Measurements from ENCODE around the gene ZNF304.
"Not testable (repeated sequence)": the region's sequence is repeated elsewhere in the genome, so short reads cannot be mapped to it uniquely, and the experiment has no call there.

Gene ZNF304

DNA sequence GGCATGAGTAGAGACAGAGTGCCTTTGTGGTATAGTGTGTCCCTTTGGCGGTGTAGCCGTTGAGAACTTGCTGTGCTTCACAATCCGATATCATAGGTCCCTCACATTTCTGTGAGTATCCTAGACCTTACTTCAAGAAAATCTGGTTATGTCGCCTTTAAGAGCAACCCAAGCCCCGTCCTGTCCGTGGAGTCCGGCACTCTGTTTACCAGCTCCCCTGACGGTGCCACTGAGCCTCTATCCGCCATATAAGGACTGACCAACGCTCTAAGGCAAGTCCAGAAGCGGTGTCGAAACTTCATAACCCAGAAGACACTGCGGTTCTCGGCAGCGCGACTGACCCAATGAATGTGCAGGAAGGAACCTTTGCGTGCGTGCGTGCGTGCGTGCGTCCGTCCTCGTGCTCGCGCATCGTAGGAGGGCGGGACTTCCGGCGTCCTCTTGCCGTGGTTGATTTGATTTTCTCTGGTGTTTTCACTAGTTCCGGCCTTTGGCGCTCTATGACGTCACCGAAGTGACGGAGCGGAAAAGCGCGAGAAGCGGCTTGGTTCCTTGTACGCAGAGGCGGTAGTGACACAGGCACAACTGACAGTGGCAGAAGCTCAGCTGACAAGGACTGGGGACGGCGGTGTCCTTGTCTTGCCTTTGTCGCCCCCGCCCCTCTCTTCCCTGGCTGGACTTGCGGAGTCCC is 12.1 kb downstream of the ZNF304 start, which contains the start of the genes TRAPPC2B and ZNF547:
Gene TRAPPC2B, plus strand, starts transcription at position 555 of the 691 bp plus-strand sequence. CDS start 1,283 bp downstream, outside the sequence.
Gene ZNF547, plus strand, starts transcription at position 555 of the 691 bp plus-strand sequence. CDS start 5,005 bp downstream, outside the sequence.
- DNase-seq, result peak; percentile 98

DNA sequence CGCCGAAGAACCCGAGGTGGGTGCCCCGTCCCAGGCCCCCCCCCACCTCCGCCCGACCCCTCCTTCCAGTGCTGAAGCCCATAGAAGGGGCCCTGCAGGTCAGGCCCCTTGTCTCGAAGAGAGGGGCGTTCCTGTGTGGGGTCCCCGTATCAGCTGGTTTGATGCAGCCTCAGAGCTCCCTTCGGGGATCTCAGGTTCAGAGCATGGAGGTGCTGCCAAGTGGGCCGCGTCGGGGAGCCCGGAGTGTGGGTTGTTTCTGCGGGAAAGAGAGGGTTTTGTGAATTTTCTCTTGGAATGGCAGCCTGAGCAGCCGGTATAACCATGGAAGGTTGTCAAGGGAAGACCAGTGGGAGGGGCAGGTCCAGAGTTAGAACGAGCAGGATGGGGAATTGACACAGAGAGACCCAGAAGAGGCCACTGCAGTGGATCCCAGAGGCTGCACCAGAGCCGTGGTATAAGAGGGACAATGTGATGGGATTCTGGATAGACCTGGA is 12.7 kb downstream of the ZNF304 start:
- DNase-seq, result no peak

DNA sequence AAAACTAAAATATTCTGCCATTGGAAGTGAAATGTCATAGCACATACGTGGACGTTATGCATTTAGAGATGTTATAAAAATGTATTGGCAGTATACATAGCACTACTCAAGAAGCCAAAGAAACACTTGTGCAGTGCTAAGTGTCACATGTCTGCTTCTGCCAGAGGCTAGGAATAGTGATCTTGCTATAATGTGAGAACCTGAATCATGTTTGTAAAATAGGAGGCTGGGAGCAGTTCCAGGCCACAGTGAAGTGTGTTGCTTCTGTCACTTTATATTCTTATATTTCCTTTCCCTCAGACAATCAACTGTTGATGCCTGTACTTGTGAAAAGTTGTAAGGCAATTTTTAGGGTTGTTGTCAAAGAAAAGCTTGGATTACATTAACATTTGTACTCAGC is 15.7 kb downstream of the ZNF304 start:
- DNase-seq, result no peak

DNA sequence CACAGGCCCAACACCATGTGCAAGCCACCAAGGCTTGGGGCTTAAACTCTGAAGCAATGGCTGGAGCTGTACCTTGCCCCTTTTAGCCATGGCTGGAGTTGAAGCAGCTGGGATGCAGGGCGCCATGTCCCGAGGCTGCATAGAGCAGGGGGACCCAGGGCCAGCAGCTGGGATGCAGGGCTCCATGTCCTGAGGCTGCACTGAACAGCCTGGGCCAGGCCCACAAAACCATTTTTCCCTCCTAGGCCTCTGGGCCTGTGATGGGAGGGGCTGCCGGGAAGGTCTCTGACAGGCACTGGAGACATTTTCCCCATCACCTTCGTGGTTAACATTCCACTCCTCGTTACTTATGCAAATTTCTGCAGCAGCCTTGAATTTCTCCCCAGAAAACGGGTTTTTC is 23.1 kb downstream of the ZNF304 start:
- DNase-seq, result no peak

DNA sequence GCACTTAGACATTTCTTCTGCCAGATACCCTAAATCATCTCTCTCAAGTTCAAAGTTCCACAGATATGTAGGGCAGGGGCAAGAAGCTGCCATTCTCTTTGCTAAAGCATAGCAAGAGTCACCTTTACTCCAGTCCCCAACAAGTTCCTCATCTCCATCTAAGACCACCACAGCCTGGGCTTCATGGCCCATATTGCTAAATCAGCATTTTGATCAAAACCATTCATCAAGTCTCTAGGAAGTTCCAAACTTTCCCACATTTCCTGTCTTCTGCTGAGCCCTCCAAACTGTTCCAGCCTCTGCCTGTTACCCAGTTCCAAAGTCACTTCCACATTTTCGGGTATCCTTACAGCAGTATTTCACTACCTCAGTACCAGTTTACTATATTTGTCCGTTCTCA is 23.6 kb downstream of the ZNF304 start:
- DNase-seq, result not testable (repeated sequence)

DNA sequence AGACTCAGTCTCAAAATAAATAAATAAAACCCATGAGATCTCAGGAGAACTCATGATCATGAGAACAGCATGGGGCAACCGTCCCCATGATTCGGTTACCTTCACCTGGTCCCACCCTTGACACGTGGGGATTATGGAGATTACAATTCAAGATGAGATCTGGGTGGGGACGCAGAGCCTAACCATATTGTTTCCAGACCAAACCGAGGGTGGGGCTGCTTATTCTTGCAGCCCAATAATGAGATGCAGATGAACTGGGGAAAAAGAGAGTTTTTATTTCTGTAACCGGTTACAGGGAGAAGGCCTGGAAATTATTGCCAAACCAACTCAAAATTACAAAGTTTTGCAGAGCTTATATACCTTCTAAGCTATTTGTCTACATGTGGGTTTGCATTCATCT is 25.1 kb downstream of the ZNF304 start:
- DNase-seq, result no peak

DNA sequence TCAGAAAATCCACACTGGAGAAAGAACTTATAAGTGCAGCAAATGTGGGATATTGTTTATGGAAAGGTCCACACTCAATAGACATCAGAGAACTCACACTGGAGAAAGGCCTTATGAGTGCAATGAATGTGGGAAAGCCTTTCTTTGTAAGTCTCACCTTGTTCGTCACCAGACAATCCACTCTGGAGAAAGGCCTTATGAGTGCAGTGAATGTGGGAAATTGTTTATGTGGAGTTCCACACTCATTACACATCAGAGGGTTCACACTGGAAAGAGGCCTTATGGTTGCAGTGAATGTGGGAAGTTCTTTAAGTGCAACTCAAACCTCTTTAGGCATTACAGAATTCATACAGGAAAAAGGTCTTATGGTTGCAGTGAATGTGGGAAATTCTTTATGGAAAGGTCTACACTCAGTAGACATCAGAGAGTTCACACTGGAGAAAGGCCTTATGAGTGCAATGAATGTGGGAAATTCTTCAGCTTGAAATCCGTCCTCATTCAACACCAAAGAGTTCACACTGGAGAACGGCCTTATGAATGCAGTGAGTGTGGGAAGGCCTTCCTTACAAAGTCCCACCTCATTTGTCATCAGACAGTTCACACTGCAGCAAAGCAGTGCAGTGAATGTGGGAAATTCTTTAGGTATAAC is 26.6 kb downstream of the ZNF304 start:
- DNase-seq, result no peak

DNA sequence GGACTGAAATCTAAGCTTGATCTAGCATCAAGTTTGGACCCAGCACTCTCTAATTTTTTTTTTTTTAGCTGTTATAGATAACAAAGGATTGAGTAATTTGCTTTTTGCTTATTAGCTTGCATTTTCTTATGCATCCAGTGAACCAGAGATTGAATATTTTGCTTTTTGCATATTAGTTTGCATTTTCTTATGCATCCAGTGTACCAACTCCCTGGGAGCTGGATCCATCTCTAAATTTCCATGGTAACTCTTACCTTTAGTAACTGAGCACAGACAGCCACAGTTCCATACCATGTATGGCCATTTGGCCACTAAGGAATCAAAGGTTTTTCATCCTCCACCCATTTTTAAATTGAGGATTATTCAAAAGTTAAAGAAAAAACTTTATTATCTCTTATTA is 29.9 kb downstream of the ZNF304 start:
- no peak for DNase-seq

DNA sequence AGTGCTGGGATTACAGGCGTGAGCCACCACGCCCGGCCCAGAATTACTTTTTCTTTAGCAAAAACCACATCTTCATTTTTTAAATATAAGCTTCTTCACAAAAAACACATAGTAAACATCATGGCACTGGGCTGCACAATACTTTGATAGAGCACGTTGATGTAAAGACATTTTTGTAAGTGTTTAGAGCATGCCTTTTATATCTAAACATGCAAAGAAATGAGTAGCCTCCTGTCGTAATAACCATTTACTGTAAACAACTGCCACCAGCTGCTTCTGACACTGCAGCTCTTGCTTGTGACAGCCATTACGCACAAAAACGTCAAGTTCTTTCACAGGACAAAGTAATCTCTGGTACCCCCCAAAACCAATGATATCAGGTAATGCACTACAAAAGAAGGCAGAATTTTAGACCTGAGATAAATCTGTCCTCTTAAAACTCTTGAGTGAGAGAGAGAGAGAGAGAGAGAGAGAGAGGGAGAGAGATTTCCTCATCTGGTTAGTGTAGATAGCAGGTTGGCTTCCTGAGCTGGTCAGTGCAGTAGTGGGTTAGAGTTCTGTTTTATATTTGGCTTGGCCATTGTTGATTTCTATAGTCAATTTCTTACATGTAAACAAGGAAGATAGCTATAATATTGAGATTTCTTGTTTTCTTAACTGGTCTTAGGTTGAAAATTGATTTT is 31.9 kb downstream of the ZNF304 start:
- DNase-seq, result no peak

DNA sequence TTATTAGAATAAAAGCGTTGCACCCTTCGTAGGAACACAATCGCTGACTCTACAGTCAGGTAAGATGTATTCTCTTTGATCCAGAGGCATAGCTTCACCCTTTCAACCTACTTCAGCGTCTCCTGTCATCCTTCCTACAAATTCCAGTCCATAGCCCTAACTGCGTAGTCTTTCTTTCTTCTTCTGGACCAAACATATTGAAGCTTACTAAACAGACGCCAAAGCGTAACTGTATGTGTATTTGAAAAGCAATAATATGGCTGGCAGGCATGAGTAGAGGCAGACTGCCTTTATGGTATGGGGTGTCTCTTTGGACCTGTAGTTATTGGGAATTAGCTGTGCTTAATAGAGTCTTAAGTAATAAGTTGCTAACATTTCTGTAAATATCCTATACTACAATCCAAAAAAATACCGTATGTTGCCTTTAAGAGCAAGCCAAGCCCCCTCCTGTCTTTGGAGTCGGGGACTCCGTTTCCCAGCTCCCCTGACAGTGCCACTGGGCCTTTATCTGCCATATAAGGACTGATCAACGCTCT is 38.2 kb downstream of the ZNF304 start:
- no peak for DNase-seq

DNA sequence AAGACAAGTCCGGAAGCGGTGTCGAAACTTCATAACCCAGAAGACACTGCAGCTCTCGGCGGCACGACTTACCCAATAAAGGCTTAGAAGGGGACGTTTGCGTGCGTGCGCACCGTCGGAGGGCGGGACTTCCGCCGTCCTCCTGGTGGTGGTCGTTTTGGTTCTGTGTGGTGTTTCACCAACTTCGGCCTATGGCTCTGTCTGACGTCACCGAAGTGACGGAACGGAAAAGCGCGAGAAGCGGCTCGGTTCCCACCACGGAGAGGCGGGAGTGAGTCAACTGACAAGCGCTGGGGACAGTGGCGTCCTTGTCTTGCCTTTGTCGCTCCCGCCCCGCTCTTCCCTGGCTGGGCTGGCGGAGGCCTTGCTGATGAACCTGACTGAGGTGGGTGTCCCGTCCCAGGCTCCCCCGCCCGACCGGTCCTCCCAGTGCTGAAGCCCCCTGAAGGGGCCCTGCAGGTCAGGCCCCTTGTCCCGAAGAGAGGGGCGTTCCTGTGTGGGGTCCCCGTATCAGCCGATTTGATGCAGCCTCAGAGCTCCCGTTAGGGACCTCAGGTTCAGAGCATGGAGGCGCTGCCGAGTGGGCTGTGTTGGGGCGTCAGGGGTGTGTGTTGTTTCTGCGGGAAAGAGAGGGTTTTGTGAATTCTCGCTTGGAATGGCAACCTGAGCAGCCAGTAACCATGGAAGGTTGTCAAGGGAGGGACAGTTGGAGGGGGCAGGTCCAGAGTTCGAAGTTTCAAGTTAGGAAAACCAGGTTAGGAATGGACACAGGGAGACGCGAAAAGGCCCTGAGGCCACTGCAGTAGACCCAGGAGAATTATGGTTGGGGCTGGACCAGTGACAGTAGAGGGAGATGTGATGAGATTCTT is 38.9 kb downstream of the ZNF304 start, which contains the start of gene ZNF548:
Gene ZNF548, plus strand, starts transcription at position 125 of the 869 bp plus-strand sequence. Its CDS starts 246 bp downstream, at position 371.
- DNase-seq, result peak; percentile 97

DNA sequence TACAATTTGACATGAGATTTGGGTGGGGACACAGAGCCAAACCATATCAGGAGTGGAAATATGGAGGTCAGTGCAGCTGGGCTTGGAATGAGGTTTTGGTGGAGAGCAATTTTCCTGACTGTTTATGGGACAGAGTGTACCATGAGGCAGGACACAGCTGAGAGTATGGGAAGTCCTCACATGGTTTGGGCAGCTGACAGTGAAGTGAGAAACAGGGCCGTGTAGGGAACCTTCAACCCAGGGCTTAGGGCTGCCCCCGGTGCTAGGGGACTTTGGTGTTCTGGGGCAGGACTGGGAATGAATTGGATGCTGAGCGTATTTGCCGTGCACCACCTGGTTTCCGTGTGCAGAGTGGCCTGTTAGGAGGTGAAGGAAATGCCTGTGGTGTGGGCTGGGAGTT is 44.6 kb downstream of the ZNF304 start:
- DNase-seq, result no peak

DNA sequence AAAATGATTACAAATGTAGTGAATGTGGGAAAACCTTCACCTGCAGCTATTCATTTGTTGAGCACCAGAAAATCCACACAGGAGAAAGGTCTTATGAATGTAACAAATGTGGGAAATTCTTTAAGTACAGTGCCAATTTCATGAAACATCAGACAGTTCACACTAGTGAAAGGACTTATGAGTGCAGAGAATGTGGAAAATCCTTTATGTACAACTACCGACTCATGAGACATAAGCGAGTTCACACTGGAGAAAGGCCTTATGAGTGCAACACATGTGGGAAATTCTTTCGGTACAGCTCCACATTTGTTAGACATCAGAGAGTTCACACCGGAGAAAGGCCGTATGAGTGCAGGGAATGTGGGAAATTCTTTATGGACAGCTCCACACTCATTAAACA is 47.8 kb downstream of the ZNF304 start:
- DNase-seq, result no peak

DNA sequence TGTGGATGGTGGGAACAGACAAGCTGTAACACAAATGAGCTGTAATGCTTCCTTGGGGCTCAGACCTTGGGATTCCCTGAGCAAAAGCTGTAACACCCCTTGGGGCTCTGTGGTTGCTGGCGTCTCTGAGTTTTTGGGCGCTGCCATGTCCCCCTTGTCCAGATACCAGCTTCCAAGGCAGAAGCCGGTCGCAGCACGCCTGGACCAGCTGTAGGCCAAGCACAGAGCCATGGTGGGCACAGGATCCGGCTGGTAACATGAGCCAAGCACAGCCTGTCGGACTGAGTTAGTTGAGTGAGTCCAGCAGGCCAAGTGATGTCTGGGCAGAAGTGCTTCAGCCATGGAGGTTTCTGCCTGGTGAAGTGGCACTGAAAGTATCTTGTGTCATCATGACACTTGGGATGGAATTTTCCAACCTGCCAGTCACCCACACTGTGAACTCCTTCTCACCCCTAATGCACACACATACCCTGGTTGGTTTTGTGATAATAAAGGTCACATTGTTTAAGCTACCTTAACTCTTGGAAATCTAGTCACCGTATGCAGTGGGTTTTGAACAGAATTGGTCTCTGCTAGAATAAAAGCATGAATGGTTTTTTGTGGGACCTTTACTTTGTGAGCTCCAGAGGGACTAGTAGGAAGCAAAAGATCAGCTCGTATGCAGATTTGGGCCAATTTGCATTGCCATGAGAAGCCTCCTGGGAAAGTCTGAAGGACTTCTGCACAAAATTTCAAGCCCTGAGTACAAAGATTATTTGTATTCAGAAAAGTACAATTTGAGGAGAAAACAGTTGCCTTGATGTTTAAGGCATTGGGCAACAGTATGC is 52.9 kb downstream of the ZNF304 start:
- DNase-seq, result no peak

DNA sequence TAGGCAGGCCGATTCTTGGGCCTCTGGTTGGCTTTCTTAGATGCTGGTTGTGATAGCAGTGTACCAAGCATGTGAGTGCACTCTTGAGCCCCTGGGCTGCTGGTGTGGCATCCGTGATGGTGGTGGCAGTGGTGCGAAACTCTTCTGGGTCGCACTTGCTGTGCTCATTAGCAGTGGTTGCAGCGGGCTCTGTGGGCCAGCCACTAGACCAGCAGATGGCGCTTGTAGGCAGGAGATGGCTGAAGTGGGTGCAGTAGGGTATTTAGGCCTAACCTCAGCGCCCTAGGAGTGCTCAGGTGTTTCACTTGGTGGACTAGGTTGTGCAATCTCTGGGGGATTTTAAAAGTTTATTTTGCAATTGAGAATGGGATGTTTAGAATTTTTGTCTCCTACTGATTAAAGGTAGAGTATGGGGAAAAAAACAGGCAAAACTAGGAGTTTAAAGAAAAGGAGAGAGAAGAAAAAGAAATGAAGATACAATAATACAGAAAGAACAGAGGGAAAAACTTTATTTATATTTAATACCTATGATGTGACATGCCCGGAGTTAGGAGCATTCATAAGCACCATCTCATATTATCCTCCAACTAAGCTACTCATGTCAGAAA is 55.5 kb downstream of the ZNF304 start:
- DNase-seq, result peak; percentile 70
